ENCODE data around the gene MOB4.
"Not testable (repeated sequence)": the region's sequence is repeated elsewhere in the genome, so short reads cannot be mapped to it uniquely, and the experiment has no call there.

Gene MOB4

GRCh38 chr2:197515315-197515738 is 539 bp upstream of the MOB4 start:
- DNase-seq = peak; percentile 22

GRCh38 chr2:197516393-197516761 is 511 bp downstream of the MOB4 start:
- no peak for DNase-seq

- DNase-seq = no peak
Measured at GRCh38 chr2:197517150-197517549, 1.3 kb downstream of the MOB4 start.

GRCh38 chr2:197538412-197538811 is 22.5 kb downstream of the MOB4 start:
- no peak for DNase-seq

GRCh38 chr2:197539734-197540133 is 23.9 kb downstream of the MOB4 start:
- no peak for DNase-seq

- no peak for DNase-seq
Measured at GRCh38 chr2:197543206-197543605, 27.3 kb downstream of the MOB4 start.

- DNase-seq = no peak
Measured at GRCh38 chr2:197547163-197547900, 31.5 kb downstream of the MOB4 start.

- DNase-seq = no peak
Measured at GRCh38 chr2:197548582-197548981, 32.7 kb downstream of the MOB4 start.

- DNase-seq = not testable (repeated sequence)
Measured at GRCh38 chr2:197551260-197551659, 35.4 kb downstream of the MOB4 start.

- DNase-seq = no peak
Measured at GRCh38 chr2:197555467-197555866, 39.6 kb downstream of the MOB4 start.

- DNase-seq = no peak
Measured at GRCh38 chr2:197556456-197556855, 40.6 kb downstream of the MOB4 start.

- no peak for DNase-seq
Measured at GRCh38 chr2:197558393-197558792, 42.5 kb downstream of the MOB4 start.

GRCh38 chr2:197559681-197560080 is 43.8 kb downstream of the MOB4 start:
- no peak for DNase-seq

- DNase-seq = no peak
Measured at GRCh38 chr2:197560146-197560665, 44.3 kb downstream of the MOB4 start.

GRCh38 chr2:197571627-197572271 is 55.9 kb downstream of the MOB4 start:
- no peak for DNase-seq

GRCh38 chr2:197573608-197574007 is 57.7 kb downstream of the MOB4 start:
- no peak for DNase-seq

- DNase-seq = no peak
Measured at GRCh38 chr2:197575987-197576386, 60.1 kb downstream of the MOB4 start.

- DNase-seq = no peak
Measured at GRCh38 chr2:197576631-197577030, 60.8 kb downstream of the MOB4 start.

GRCh38 chr2:197577446-197577845 is 61.6 kb downstream of the MOB4 start:
- no peak for DNase-seq

- not testable (repeated sequence) for DNase-seq
Measured at GRCh38 chr2:197578294-197578693, 62.4 kb downstream of the MOB4 start.

GRCh38 chr2:197580166-197580565 is 64.3 kb downstream of the MOB4 start:
- DNase-seq = not testable (repeated sequence)

GRCh38 chr2:197587255-197587654 is 71.4 kb downstream of the MOB4 start:
- not testable (repeated sequence) for DNase-seq

- no peak for DNase-seq
Measured at GRCh38 chr2:197591339-197592072, 75.6 kb downstream of the MOB4 start.

GRCh38 chr2:197596766-197597165 is 80.9 kb downstream of the MOB4 start:
- no peak for DNase-seq
